DOHH2 (cell line): Measurements from ENCODE around the gene EID1.

Experiments used
- H3F3A ChIP-seq: fragments of 200-600 bp; sonication (generic), shearing (Covaris generic); 2 replicates; pipeline ENCODE4 v1.6.0; 2016; ENCODE audit warnings: antibody characterized with exemption, mild to moderate bottlenecking; ENCODE audit not compliant: control insufficient read depth, insufficient read depth
- H3K27ac ChIP-seq: fragments of 200-600 bp; sonication (generic); 2 replicates; pipeline ENCODE4 v1.5.1; 2014; ENCODE audit warnings: low read depth, mild to moderate bottlenecking, low read length, moderate library complexity
- H3K27me3 ChIP-seq: fragments of 200-600 bp; sonication (generic); 2 replicates; pipeline ENCODE4 v1.6.1; 2014; ENCODE audit warnings: mild to moderate bottlenecking, low read length, mixed read lengths; ENCODE audit not compliant: control insufficient read depth
- H3K36me3 ChIP-seq: fragments of 200-600 bp; sonication (generic); 2 replicates; pipeline ENCODE4 v1.6.1; 2014; ENCODE audit warnings: mild to moderate bottlenecking, low read length, moderate library complexity, mixed read lengths; ENCODE audit not compliant: control insufficient read depth
- H3K4me1 ChIP-seq: fragments of 200-600 bp; sonication (generic); 2 replicates; pipeline ENCODE4 v1.6.1; 2014; ENCODE audit warnings: mild to moderate bottlenecking, low read length, mixed read lengths; ENCODE audit not compliant: control insufficient read depth
- H3K4me2 ChIP-seq: fragments of 200-600 bp; sonication (generic); 2 replicates; pipeline ENCODE4 v1.6.0; 2014; ENCODE audit warnings: mild to moderate bottlenecking, low read length, moderate library complexity
- H3K4me3 ChIP-seq: fragments of 200-600 bp; sonication (generic); 2 replicates; pipeline ENCODE4 v1.5.1; 2014; ENCODE audit warnings: mild to moderate bottlenecking, low read length, mixed read lengths
- H3K79me2 ChIP-seq: fragments of 200-600 bp; sonication (generic); 2 replicates; pipeline ENCODE4 v1.6.1; 2014; ENCODE audit warnings: mild to moderate bottlenecking, low read length, mixed read lengths; ENCODE audit not compliant: control insufficient read depth
- H3K9me2 ChIP-seq: fragments of 200-600 bp; sonication (generic); replicated peaks from 2 replicates; pipeline ENCODE4 v1.6.1; 2014; ENCODE audit warnings: mild to moderate bottlenecking, low read length, mixed read lengths; ENCODE audit not compliant: control insufficient read depth
- H3K9me3 ChIP-seq: fragments of 200-600 bp; sonication (generic); 2 replicates; pipeline ENCODE4 v1.6.1; 2014; ENCODE audit warnings: antibody characterized with exemption, low read length, mixed read lengths; ENCODE audit not compliant: control insufficient read depth, insufficient read depth
- H4K20me1 ChIP-seq: fragments of 200-600 bp; sonication (generic); 2 replicates; pipeline ENCODE4 v1.6.0; 2014; ENCODE audit warnings: low read depth, mild to moderate bottlenecking, antibody characterized with exemption, low read length, moderate library complexity; ENCODE audit not compliant: control insufficient read depth, insufficient read depth
- EZH2phosphoT487 ChIP-seq: fragments of 200-600 bp; sonication (generic); IDR thresholded peaks from 2 replicates; pipeline ENCODE4 v1.6.1; 2017; ENCODE audit warnings: borderline replicate concordance, mild to moderate bottlenecking, antibody characterized with exemption, low read length, moderate library complexity, mixed read lengths
- TF ChIP-seq, protein P1 (sequence below): fragments of 200-600 bp; sonication (generic); IDR thresholded peaks from one replicate; pipeline ENCODE4 v1.5.1; 2014; ENCODE audit warnings: antibody characterized with exemption, mild to moderate bottlenecking, low read depth, low read length; ENCODE audit not compliant: poor library complexity, severe bottlenecking

Gene EID1

DNA sequence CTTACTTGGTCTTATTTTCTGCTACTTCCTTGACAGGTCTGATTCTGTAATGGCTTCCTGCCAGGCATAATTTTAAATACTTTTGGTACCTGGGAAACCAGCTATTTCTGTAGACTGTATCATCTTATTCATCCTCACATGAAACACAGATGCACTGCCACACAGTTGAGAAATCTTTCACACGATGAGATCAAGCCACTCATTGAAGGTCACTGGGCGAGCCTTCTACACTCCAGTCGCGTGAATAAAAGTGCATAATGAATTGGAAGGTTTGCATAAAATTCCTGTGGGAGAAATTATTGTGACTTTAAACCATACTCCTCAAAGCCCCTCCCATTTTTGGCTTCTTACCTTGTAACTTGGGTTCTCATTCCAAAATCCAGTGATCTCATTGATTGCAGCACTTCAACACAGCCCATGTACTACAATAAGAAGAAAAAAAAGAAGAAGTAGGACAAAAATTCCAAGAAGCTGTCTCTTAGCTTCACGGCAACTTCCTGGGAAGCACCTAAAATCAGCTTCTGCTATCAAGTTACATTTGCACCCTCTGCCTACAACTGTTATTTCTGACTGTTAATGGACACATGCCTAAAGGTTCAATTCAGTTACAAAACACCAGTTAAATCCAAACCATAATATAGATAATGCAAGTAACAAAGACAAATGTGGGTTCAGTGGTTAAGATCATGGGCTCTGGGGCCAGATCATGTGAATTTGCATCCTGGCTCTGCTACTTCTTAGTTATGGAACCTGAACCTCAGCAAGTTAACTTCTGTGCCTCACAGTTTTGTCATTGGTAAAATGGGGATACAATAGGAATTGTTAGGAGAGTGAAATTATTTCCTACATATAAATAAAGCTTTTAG is 46.8 kb downstream of the EID1 start:
- Histone ChIP-seq H3K9me3 (no peaks in the 10 kb centered on the region), H3K4me3 (no peak overlapping the region), H3K27me3 (peaks cover 2% of the 10 kb centered on the region; the same call in 1 of the 2 replicates), H4K20me1 (no peaks in the 10 kb centered on the region), H3F3A (no peaks in the 10 kb centered on the region), H3K36me3 (no peaks in the 10 kb centered on the region), H3K9me2 (no peaks in the 10 kb centered on the region), H3K4me2 (no peak overlapping the region), H3K4me1 (no peaks in the 10 kb centered on the region), H3K27ac (no peak overlapping the region), H3K79me2 (no peaks in the 10 kb centered on the region)
- TF ChIP-seq, protein P1, sequence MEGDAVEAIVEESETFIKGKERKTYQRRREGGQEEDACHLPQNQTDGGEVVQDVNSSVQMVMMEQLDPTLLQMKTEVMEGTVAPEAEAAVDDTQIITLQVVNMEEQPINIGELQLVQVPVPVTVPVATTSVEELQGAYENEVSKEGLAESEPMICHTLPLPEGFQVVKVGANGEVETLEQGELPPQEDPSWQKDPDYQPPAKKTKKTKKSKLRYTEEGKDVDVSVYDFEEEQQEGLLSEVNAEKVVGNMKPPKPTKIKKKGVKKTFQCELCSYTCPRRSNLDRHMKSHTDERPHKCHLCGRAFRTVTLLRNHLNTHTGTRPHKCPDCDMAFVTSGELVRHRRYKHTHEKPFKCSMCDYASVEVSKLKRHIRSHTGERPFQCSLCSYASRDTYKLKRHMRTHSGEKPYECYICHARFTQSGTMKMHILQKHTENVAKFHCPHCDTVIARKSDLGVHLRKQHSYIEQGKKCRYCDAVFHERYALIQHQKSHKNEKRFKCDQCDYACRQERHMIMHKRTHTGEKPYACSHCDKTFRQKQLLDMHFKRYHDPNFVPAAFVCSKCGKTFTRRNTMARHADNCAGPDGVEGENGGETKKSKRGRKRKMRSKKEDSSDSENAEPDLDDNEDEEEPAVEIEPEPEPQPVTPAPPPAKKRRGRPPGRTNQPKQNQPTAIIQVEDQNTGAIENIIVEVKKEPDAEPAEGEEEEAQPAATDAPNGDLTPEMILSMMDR, result no peak
- no peak for TF ChIP-seq EZH2phosphoT487

- H3K36me3 ChIP-seq, result no peaks in the 10 kb centered on the region
- H4K20me1 ChIP-seq, result no peaks in the 10 kb centered on the region
- H3K79me2 ChIP-seq, result no peaks in the 10 kb centered on the region
- no peaks in the 10 kb centered on the region for H3K9me2 ChIP-seq
- no peaks in the 10 kb centered on the region for H3F3A ChIP-seq
- H3K4me3 ChIP-seq, result no peak overlapping the region
- no peak overlapping the region for H3K27ac ChIP-seq
- peaks cover 2% of the 10 kb centered on the region; the same call in 1 of the 2 replicates for H3K27me3 ChIP-seq
- no peak overlapping the region for H3K4me2 ChIP-seq
- H3K4me1 ChIP-seq, result no peaks in the 10 kb centered on the region
- no peak for TF ChIP-seq EZH2phosphoT487
- TF ChIP-seq, protein P1, result no peak
- H3K9me3 ChIP-seq, result no peaks in the 10 kb centered on the region
Observed at GRCh38 chr15:48925714-48926223, 47.8 kb downstream of the EID1 start.

- Histone ChIP-seq H3K4me1 (no peaks in the 10 kb centered on the region), H3K9me2 (no peaks in the 10 kb centered on the region), H3K4me2 (no peak overlapping the region), H3K4me3 (no peak overlapping the region), H4K20me1 (no peaks in the 10 kb centered on the region), H3K79me2 (no peaks in the 10 kb centered on the region), H3F3A (no peaks in the 10 kb centered on the region), H3K9me3 (no peaks in the 10 kb centered on the region), H3K36me3 (no peaks in the 10 kb centered on the region), H3K27ac (no peak overlapping the region), H3K27me3 (peaks cover 2% of the 10 kb centered on the region; the same call in 1 of the 2 replicates)
- TF ChIP-seq EZH2phosphoT487, result no peak
- TF ChIP-seq, protein P1, result no peak
Observed at GRCh38 chr15:48928877-48929538, 51.1 kb downstream of the EID1 start.
